ENCODE measurements around the gene OAT.

The OAT gene

GRCh38 chr10:124356701-124357560 is 61.8 kb downstream of the OAT start:
- H3K36me3 Mint-ChIP-seq (ENCODE audit: low read depth), result peaks cover 6% of the 10 kb centered on the region
- H3K4me1 Mint-ChIP-seq, result peaks cover 29% of the 10 kb centered on the region
- peaks cover 8% of the 10 kb centered on the region for H3K9me3 Mint-ChIP-seq
- peak overlapping the region in 1 of 3 experiments; percentile 27 for H3K4me3 Mint-ChIP-seq
- TF ChIP-seq CTCF (IDR thresholded peaks at IDR 0.05; ENCODE audit: unreplicated experiment in 3 of 3), result no peak
- peaks cover 29% of the 10 kb centered on the region for H3K27me3 Mint-ChIP-seq (ENCODE audit: low read depth)
- H3K27ac Mint-ChIP-seq, result peak overlapping the region in 1 of 3 experiments; percentile 62

- Mint-ChIP-seq H3K27ac (peak overlapping the region; percentile 69 to 83 (median 73)), H3K4me1 (peaks cover 29% of the 10 kb centered on the region), H3K9me3 (peaks cover 5% of the 10 kb centered on the region), H3K27me3 (ENCODE audit: low read depth) (peaks cover 33% of the 10 kb centered on the region), H3K4me3 (peak overlapping the region; percentile 70 to 80 (median 72)), H3K36me3 (ENCODE audit: low read depth) (peaks cover 3% of the 10 kb centered on the region)
- TF ChIP-seq CTCF (IDR thresholded peaks at IDR 0.05; ENCODE audit: unreplicated experiment in 3 of 3), result no peak
These were observed 64.0 kb downstream of the OAT start for GRCh38 chr10:124354411-124355382.

- Mint-ChIP-seq H3K27me3 (ENCODE audit: low read depth) (peaks cover 34% of the 10 kb centered on the region), H3K4me1 (peaks cover 29% of the 10 kb centered on the region), H3K9me3 (peaks cover 2% of the 10 kb centered on the region), H3K36me3 (ENCODE audit: low read depth) (peaks cover 3% of the 10 kb centered on the region), H3K27ac (peak overlapping the region in 2 of 3 experiments; percentile 47 to 73), H3K4me3 (peak overlapping the region; percentile 38 to 72 (median 70))
- no peak for TF ChIP-seq CTCF (IDR thresholded peaks at IDR 0.05; ENCODE audit: unreplicated experiment in 3 of 3)
These were observed 64.8 kb downstream of the OAT start for GRCh38 chr10:124353896-124354295.

- Mint-ChIP-seq H3K9me3 (peaks cover 2% of the 10 kb centered on the region), H3K36me3 (ENCODE audit: low read depth) (peaks cover 3% of the 10 kb centered on the region), H3K4me1 (peaks cover 29% of the 10 kb centered on the region), H3K4me3 (no peak overlapping the region), H3K27me3 (ENCODE audit: low read depth) (peaks cover 37% of the 10 kb centered on the region), H3K27ac (peak overlapping the region in 2 of 3 experiments; percentile 47 to 73)
- no peak for TF ChIP-seq CTCF (IDR thresholded peaks at IDR 0.05; ENCODE audit: unreplicated experiment in 3 of 3)
These were observed 65.5 kb downstream of the OAT start for GRCh38 chr10:124353091-124353815.

- Mint-ChIP-seq H3K9me3 (no peaks in the 10 kb centered on the region), H3K27ac (no peak overlapping the region), H3K27me3 (ENCODE audit: low read depth) (peaks cover 34% of the 10 kb centered on the region), H3K36me3 (ENCODE audit: low read depth) (no peaks in the 10 kb centered on the region), H3K4me3 (no peak overlapping the region), H3K4me1 (peaks cover 21% of the 10 kb centered on the region)
- TF ChIP-seq CTCF (IDR thresholded peaks at IDR 0.05; ENCODE audit: unreplicated experiment in 3 of 3), result no peak
These were observed 67.1 kb downstream of the OAT start for GRCh38 chr10:124351481-124352220.

Measured in nephron (organoid).